Measurements from ENCODE around the gene STK25. TPM values are rescaled to one million over a fixed set of nuclear protein-coding genes. Genes with fewer than 3 reads are reported as not detected.

Gene STK25
- total RNA-seq, 4 donors from 2014 or later = 236 to 364 (median 266) TPM

GRCh38 chr2:241495172-241496002, 13.0 kb downstream of the STK25 start:
- Histone ChIP-seq H3K27me3 (no peaks in the 10 kb centered on the region), H3K36me3 (peaks cover 19 to 47% of the 10 kb centered on the region in 2 donors), H3K27ac (no peak overlapping the region), H3K4me3 (replicated peaks in 1 of 3) (no peak overlapping the region), H3K9me3 (no peaks in the 10 kb centered on the region), H3K4me1 (peaks cover 0 to under 1% of the 10 kb centered on the region in 2 donors)
- intact Hi-C loops (cut with DNase I) = no loop called here
- 88 to 92% methylated on average over 22 to 25 of the region's 34 CpGs for WGBS, 2 donors
- TF ChIP-seq POLR2A (IDR thresholded peaks at IDR 0.05) = no peak
- TF ChIP-seq CTCF (IDR thresholded peaks at IDR 0.05) = no peak
- DNase-seq = no peak

DNA sequence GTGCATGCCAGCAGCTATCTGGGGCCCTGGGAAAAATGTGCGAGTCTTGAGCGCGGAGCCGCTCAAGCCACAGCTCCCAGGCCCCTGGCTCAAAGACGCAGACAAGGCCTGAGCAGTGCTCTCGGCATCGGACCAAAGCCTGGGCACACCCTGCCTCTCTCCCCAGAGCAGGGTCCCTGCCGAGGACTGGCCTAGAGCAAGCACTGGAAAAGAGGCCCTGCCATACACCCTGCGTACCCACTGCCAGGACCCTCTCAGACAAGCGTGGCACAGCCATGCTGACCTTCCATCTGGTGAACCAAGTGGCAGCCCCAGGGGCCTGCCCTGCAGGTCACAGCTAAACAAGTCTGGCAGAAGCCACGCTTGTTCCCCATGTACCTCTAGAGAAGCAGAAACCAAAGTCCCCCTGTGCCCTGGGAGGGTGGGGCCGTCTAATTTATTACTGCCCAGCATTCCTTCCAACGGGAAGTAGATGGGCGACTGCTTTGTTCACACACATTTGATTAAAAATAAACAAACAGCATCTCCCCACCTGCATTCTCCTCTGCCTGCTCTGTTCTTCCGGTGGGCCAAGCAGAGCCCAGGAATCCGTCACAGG, 14.0 kb downstream of the STK25 start:
- Histone ChIP-seq H3K4me1 (no peaks in the 10 kb centered on the region), H3K4me3 (replicated peaks in 1 of 3) (no peak overlapping the region), H3K9me3 (no peaks in the 10 kb centered on the region), H3K27ac (no peak overlapping the region), H3K36me3 (peaks cover 19 to 47% of the 10 kb centered on the region in 2 donors), H3K27me3 (no peaks in the 10 kb centered on the region)
- WGBS, 2 donors = 68 to 85% methylated on average over 6 to 14 of the region's 16 CpGs
- no peak for TF ChIP-seq CTCF (IDR thresholded peaks at IDR 0.05)
- TF ChIP-seq POLR2A (IDR thresholded peaks at IDR 0.05) = no peak
- DNase-seq = no peak
- intact Hi-C loops (cut with DNase I) = no loop called here

- Histone ChIP-seq H3K36me3 (peaks cover 19 to 39% of the 10 kb centered on the region in 2 donors), H3K4me1 (no peaks in the 10 kb centered on the region), H3K4me3 (replicated peaks in 1 of 3) (no peak overlapping the region), H3K27ac (no peak overlapping the region), H3K27me3 (no peaks in the 10 kb centered on the region), H3K9me3 (no peaks in the 10 kb centered on the region)
- WGBS, 2 donors = 93 to 95% methylated on average over 10 of the region's 10 CpGs
- intact Hi-C loops (cut with DNase I) = no loop called here
- TF ChIP-seq CTCF (IDR thresholded peaks at IDR 0.05) = no peak
- no peak for TF ChIP-seq POLR2A (IDR thresholded peaks at IDR 0.05)
- no peak for DNase-seq
These were observed 15.3 kb downstream of the STK25 start for GRCh38 chr2:241493092-241493491.

DNA sequence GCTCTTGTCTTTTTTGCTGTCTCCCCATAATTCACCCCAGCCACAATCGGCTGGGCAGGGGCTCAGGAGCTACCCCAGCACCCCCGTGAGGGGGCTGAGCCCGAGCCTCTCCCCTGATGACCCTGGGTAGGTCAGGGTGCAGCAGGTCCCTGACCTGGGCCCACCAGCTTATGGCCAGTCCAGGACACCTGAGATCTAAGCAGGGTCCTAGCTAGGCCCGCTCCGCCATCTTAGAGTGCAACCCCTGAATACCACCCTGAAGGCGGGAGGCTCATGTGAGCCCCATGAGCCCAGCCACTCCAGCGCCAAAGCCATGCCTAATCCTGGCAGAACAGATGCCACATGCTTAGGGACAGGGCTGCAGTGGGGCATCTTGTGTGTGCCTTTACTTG, 16.2 kb downstream of the STK25 start:
- TF ChIP-seq POLR2A (IDR thresholded peaks at IDR 0.05) (no peak), CTCF (IDR thresholded peaks at IDR 0.05) (no peak)
- no peaks in the 10 kb centered on the region for H3K4me1 ChIP-seq
- no peak overlapping the region for H3K4me3 ChIP-seq (replicated peaks in 1 of 3)
- 96 to 98% methylated on average over 7 of the region's 7 CpGs for WGBS, 2 donors
- intact Hi-C loops (cut with DNase I) = no loop called here
- no peaks in the 10 kb centered on the region for H3K27me3 ChIP-seq
- no peak for DNase-seq
- H3K9me3 ChIP-seq = no peaks in the 10 kb centered on the region
- H3K27ac ChIP-seq = no peak overlapping the region
- peaks cover 19 to 35% of the 10 kb centered on the region in 2 donors for H3K36me3 ChIP-seq

- Histone ChIP-seq H3K4me1 (no peaks in the 10 kb centered on the region), H3K9me3 (no peaks in the 10 kb centered on the region), H3K27me3 (no peaks in the 10 kb centered on the region), H3K4me3 (replicated peaks in 1 of 3) (no peak overlapping the region), H3K27ac (no peak overlapping the region), H3K36me3 (peaks cover 19 to 32% of the 10 kb centered on the region in 2 donors)
- no peak for DNase-seq
- no peak for TF ChIP-seq CTCF (IDR thresholded peaks at IDR 0.05)
- no peak for TF ChIP-seq POLR2A (IDR thresholded peaks at IDR 0.05)
- 83 to 89% methylated on average over 4 to 13 of the region's 15 CpGs for WGBS, 2 donors
- intact Hi-C loops (cut with DNase I) = no loop called here
These were observed 16.7 kb downstream of the STK25 start for GRCh38 chr2:241491549-241492173.
